PC-9 (cell line): ENCODE data around the gene TBX10.

ENCODE experiments used
- CTCF ChIP-seq: fragments of 200-600 bp; sonication (generic); conservative IDR thresholded peaks from 2 replicates; pipeline ENCODE4 v1.6.1; 2017; ENCODE audit warnings: mixed run types, antibody characterized with exemption, mild to moderate bottlenecking, moderate library complexity
- EZH2 ChIP-seq: fragments of 200-600 bp; sonication (generic); IDR thresholded peaks from 2 replicates; pipeline ENCODE4 v1.8.0; 2017; ENCODE audit warnings: antibody characterized with exemption, low read depth

- TF ChIP-seq CTCF (no peak), EZH2 (no peak)
Observed at GRCh38 chr11:67645521-67646461, 6.2 kb upstream of the TBX10 start.
